HG03175 (cell line): Measurements from ENCODE around the gene QSOX2.

Source experiments
- ATAC-seq: cut with Tn5 transposase; IDR thresholded peaks from one replicate; pipeline ENCODE4 v1.9.1; 2021; ENCODE audit warnings: mild to moderate bottlenecking, moderate library complexity; ENCODE audit not compliant: unreplicated experiment

The QSOX2 gene

GRCh38 chr9:136283291-136284235 lies 38.0 kb upstream of the QSOX2 start:
- ATAC-seq, result peak; percentile 87

- no peak for ATAC-seq
Measured at GRCh38 chr9:136282272-136282861, 36.8 kb upstream of the QSOX2 start.

- no peak for ATAC-seq
Measured at GRCh38 chr9:136281421-136282271, 36.0 kb upstream of the QSOX2 start.

- no peak for ATAC-seq
Measured at GRCh38 chr9:136280535-136281315, 35.1 kb upstream of the QSOX2 start.

GRCh38 chr9:136279471-136279870 lies 33.9 kb upstream of the QSOX2 start:
- ATAC-seq, result no peak

- no peak for ATAC-seq
Measured at GRCh38 chr9:136278894-136279293, 33.3 kb upstream of the QSOX2 start.

GRCh38 chr9:136278221-136278620 lies 32.6 kb upstream of the QSOX2 start:
- ATAC-seq, result no peak

- no peak for ATAC-seq
Measured at GRCh38 chr9:136277746-136278145, 32.1 kb upstream of the QSOX2 start.

GRCh38 chr9:136276716-136277115 lies 31.1 kb upstream of the QSOX2 start:
- no peak for ATAC-seq

- ATAC-seq, result no peak
Measured at GRCh38 chr9:136275655-136276429, 30.2 kb upstream of the QSOX2 start.

GRCh38 chr9:136274786-136275654 lies 29.4 kb upstream of the QSOX2 start:
- ATAC-seq, result no peak

- ATAC-seq, result no peak
Measured at GRCh38 chr9:136273921-136274785, 28.5 kb upstream of the QSOX2 start.

- no peak for ATAC-seq
Measured at GRCh38 chr9:136273244-136273865, 27.7 kb upstream of the QSOX2 start.

GRCh38 chr9:136270173-136270705 lies 24.6 kb upstream of the QSOX2 start:
- no peak for ATAC-seq

- ATAC-seq, result no peak
Measured at GRCh38 chr9:136268735-136269134, 23.1 kb upstream of the QSOX2 start.

- no peak for ATAC-seq
Measured at GRCh38 chr9:136268318-136268717, 22.7 kb upstream of the QSOX2 start.
